Parathyroid adenoma (tissue), 2 donors: Measurements from ENCODE around the gene TMEM63A.
"Not testable (repeated sequence)": the region's sequence is repeated elsewhere in the genome, so short reads cannot be mapped to it uniquely, and the experiment has no call there.

Experiments
- H2AFZ ChIP-seq: fragments of 300-600 bp; sonication (generic); one replicate; pipeline ENCODE4 v1.7.0; 2017; ENCODE audit warnings: antibody characterized with exemption, mild to moderate bottlenecking
- H3K27ac ChIP-seq: fragments of 300-600 bp; sonication (generic); one replicate; pipeline ENCODE4 v1.7.0; 2017
- H3K27me3 ChIP-seq: fragments of 300-600 bp; sonication (generic); one replicate; pipeline ENCODE4 v1.7.0; 2017; ENCODE audit warnings: low read length; ENCODE audit not compliant: control insufficient read depth, insufficient read depth
- H3K36me3 ChIP-seq: fragments of 300-600 bp; sonication (generic); one replicate; pipeline ENCODE4 v1.7.0; 2017; ENCODE audit warnings: low read length; ENCODE audit not compliant: control insufficient read depth, insufficient read depth
- H3K4me1 ChIP-seq: fragments of 300-600 bp; sonication (generic); one replicate; pipeline ENCODE4 v1.7.0; 2017; ENCODE audit warnings: control low read depth
- H3K4me2 ChIP-seq: fragments of 300-600 bp; sonication (generic); one replicate; pipeline ENCODE4 v1.7.0; 2017; ENCODE audit warnings: low read length
- H3K4me3 ChIP-seq: fragments of 300-600 bp; sonication (generic); one replicate; pipeline ENCODE4 v1.7.0; 2017; ENCODE audit warnings: low read depth, low read length
- H3K79me2 ChIP-seq: fragments of 300-600 bp; sonication (generic); one replicate; pipeline ENCODE4 v1.7.0; 2017; ENCODE audit warnings: control low read depth
- H3K9ac ChIP-seq: fragments of 300-600 bp; sonication (generic); one replicate; pipeline ENCODE4 v1.7.0; 2017; ENCODE audit warnings: mild to moderate bottlenecking
- H3K9me3 ChIP-seq: fragments of 300-600 bp; sonication (generic); one replicate; pipeline ENCODE4 v1.7.0; 2017; ENCODE audit warnings: low read length; ENCODE audit not compliant: control insufficient read depth
- TF ChIP-seq, protein P1 (sequence below): fragments of 300-600 bp; sonication (generic); IDR thresholded peaks from one replicate; pipeline ENCODE4 v1.7.0; 2017; ENCODE audit warnings: antibody characterized with exemption, mild to moderate bottlenecking
- donor health status: primary hyperparathyroidism.

Gene TMEM63A

DNA sequence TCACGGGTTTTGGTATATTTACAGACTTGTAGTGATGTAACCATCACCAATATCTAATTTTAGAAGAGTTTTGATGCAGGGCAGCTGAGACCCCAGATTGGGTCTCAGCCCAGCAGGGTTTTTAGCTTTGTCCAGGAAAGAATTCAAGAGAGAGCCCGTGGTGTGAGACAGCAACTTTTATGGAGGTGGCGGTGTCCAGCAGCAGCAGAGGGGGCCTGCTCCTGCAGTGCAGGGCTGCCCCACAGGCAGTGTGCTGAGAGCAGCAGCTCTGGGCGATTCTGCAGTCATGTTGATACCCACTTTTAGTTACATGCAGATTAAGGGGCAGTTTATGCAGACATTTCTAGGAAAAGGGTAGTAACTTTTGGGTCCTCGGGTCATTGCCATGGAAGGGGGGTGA is 74.0 kb downstream of the TMEM63A start:
- H3K27ac ChIP-seq, result no peak overlapping the region

DNA sequence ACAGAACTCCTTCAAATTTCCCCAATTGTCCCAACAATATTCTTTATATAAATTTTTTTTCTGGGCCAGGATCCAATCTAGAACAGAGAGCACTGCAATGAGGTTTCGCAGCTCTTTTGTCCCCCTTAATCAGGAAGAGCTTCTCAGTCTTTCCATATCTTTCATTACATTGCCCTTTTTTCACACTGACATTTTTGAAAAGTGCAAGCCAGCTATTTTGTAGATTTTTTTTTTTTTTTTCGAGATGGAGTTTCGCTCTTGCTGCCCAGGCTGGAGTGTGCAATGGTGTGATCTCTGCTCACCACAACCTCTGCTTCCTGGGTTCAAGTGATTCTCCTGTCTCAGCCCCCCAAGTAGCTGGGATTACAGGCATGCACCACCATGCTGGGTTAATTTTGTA is 75.4 kb downstream of the TMEM63A start:
- not testable (repeated sequence) for H3K4me3 ChIP-seq, H3K27ac ChIP-seq, H3K36me3 ChIP-seq, H3K9ac ChIP-seq, H2AFZ ChIP-seq, H3K4me1 ChIP-seq, H3K4me2 ChIP-seq, H3K27me3 ChIP-seq, H3K9me3 ChIP-seq, H3K79me2 ChIP-seq

More for the DNA sequence above, 74.0 kb downstream of the TMEM63A start:
- no peak overlapping the region for H3K4me3 ChIP-seq
- H3K27me3 ChIP-seq, result no peaks in the 10 kb centered on the region
- no peak overlapping the region for H3K9ac ChIP-seq
- no peaks in the 10 kb centered on the region for H3K4me1 ChIP-seq
- no peaks in the 10 kb centered on the region for H3K79me2 ChIP-seq
- H3K9me3 ChIP-seq, result no peaks in the 10 kb centered on the region
- no peak overlapping the region for H3K4me2 ChIP-seq
- no peaks in the 10 kb centered on the region for H3K36me3 ChIP-seq
- TF ChIP-seq, protein P1, sequence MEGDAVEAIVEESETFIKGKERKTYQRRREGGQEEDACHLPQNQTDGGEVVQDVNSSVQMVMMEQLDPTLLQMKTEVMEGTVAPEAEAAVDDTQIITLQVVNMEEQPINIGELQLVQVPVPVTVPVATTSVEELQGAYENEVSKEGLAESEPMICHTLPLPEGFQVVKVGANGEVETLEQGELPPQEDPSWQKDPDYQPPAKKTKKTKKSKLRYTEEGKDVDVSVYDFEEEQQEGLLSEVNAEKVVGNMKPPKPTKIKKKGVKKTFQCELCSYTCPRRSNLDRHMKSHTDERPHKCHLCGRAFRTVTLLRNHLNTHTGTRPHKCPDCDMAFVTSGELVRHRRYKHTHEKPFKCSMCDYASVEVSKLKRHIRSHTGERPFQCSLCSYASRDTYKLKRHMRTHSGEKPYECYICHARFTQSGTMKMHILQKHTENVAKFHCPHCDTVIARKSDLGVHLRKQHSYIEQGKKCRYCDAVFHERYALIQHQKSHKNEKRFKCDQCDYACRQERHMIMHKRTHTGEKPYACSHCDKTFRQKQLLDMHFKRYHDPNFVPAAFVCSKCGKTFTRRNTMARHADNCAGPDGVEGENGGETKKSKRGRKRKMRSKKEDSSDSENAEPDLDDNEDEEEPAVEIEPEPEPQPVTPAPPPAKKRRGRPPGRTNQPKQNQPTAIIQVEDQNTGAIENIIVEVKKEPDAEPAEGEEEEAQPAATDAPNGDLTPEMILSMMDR, result no peak
- no peak overlapping the region for H2AFZ ChIP-seq

DNA sequence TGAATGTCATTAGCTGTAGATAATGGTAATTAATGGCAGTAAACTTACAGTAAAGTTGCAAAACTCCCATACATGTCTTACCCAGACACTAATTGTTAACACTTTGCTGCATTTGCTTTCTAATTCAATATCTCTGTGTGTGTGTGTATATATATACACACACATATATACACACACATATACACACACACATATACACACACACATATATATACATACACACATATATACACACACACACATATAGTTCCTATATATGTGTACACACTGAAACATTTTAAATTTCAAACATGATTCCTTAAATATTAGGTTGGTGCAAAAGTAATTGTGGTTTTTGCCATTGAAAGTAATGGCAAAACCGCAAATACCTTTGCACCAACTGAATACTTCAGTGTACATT is 75.9 kb downstream of the TMEM63A start:
- H3K36me3 ChIP-seq, result no peaks in the 10 kb centered on the region
- H3K4me1 ChIP-seq, result no peaks in the 10 kb centered on the region
- H3K9me3 ChIP-seq, result no peaks in the 10 kb centered on the region
- H3K4me3 ChIP-seq, result no peak overlapping the region
- H3K4me2 ChIP-seq, result no peak overlapping the region
- no peak overlapping the region for H3K9ac ChIP-seq
- no peaks in the 10 kb centered on the region for H3K79me2 ChIP-seq
- H2AFZ ChIP-seq, result no peak overlapping the region
- TF ChIP-seq, protein P1, result no peak
- H3K27me3 ChIP-seq, result no peaks in the 10 kb centered on the region
- H3K27ac ChIP-seq, result no peak overlapping the region

DNA sequence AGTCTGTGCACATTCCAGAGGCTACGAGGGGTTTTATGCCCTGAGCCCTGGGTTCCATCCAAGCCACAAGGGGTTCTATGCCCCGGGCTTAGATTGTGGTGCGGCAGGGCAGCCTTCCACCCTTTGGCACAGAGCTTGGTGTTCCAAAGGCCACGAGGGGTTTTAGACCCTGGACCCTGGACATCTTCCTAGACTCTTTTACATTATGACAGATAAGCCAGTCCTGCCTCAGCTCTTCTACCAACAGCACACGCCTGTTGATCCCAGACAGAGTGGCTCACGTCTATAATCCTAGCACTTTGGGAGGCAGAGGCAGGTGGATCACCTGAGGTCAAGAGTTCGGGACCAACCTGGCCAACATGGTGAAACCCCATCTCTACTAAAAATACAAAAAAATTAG is 81.0 kb downstream of the TMEM63A start:
- H3K9ac ChIP-seq, H3K27ac ChIP-seq, H3K9me3 ChIP-seq, H3K4me3 ChIP-seq, H3K27me3 ChIP-seq, H3K4me2 ChIP-seq, H2AFZ ChIP-seq, H3K4me1 ChIP-seq, H3K36me3 ChIP-seq, H3K79me2 ChIP-seq: not testable (repeated sequence)

DNA sequence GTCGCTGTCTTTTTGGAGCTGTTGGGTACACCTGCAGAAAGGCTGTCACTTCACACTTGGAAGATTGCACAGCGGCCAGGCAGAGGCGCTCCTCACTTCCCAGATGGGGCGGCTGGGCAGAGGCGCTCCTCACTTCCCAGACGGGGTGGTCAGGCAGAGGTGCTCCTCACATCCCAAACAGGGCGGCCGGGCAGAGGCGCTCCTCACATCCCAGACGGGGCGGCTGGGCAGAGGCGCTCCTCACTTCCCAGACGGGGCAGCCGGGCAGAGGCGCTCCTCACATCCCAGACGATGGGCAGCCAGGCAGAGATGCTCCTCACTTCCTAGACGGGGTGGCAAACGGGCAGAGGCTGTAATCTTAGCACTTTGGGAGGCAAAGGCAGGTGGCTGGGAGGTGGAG is 86.1 kb downstream of the TMEM63A start:
- H3K9me3 ChIP-seq, H3K9ac ChIP-seq, H3K4me3 ChIP-seq, H3K36me3 ChIP-seq, H3K79me2 ChIP-seq, H2AFZ ChIP-seq, H3K4me1 ChIP-seq, H3K27me3 ChIP-seq, H3K4me2 ChIP-seq, H3K27ac ChIP-seq: not testable (repeated sequence)
